Mucosa of rectum (tissue), 2 donors: ENCODE measurements around the gene PCDHGB6.
"Not testable (repeated sequence)": the region's sequence is repeated elsewhere in the genome, so short reads cannot be mapped to it uniquely, and the experiment has no call there.

Experiments
- H3K27ac ChIP-seq, 2 donors: one replicate each; pipeline ENCODE4 v1.7.0; 2013; ENCODE audit warnings: inconsistent platforms in 2 of 2, low read depth in 2 of 2, low read length in 2 of 2
- H3K27me3 ChIP-seq, 2 donors: one replicate each; pipeline ENCODE4 v1.7.0; 2013; ENCODE audit warnings: low read length in 2 of 2; ENCODE audit not compliant: control insufficient read depth in 2 of 2, insufficient read depth in 2 of 2
- H3K36me3 ChIP-seq, 2 donors: one replicate each; pipeline ENCODE4 v1.7.0; 2013; ENCODE audit warnings: low read length in 2 of 2; ENCODE audit not compliant: control insufficient read depth in 2 of 2, insufficient read depth in 2 of 2
- H3K4me1 ChIP-seq, 2 donors: one replicate each; pipeline ENCODE4 v1.7.0; 2013; ENCODE audit warnings: low read length in 2 of 2, mild to moderate bottlenecking in 1 of 2; ENCODE audit not compliant: control insufficient read depth in 2 of 2, insufficient read depth in 2 of 2
- H3K4me3 ChIP-seq, 2 donors: one replicate each; pipeline ENCODE4 v1.7.0; 2013; ENCODE audit warnings: low read length in 2 of 2
- H3K9ac ChIP-seq, 2 donors: one replicate each; pipeline ENCODE4 v1.7.0; 2013; ENCODE audit warnings: low read length in 2 of 2, low read depth in 1 of 2, mild to moderate bottlenecking in 1 of 2
- H3K9me3 ChIP-seq, 2 donors: one replicate each; pipeline ENCODE4 v1.7.0; 2013; ENCODE audit warnings: low read length in 2 of 2; ENCODE audit not compliant: control insufficient read depth in 2 of 2
- donor health status: healthy.
- donor health status: Normal muscosa, but diverticular disease.

PCDHGB6 gene

DNA sequence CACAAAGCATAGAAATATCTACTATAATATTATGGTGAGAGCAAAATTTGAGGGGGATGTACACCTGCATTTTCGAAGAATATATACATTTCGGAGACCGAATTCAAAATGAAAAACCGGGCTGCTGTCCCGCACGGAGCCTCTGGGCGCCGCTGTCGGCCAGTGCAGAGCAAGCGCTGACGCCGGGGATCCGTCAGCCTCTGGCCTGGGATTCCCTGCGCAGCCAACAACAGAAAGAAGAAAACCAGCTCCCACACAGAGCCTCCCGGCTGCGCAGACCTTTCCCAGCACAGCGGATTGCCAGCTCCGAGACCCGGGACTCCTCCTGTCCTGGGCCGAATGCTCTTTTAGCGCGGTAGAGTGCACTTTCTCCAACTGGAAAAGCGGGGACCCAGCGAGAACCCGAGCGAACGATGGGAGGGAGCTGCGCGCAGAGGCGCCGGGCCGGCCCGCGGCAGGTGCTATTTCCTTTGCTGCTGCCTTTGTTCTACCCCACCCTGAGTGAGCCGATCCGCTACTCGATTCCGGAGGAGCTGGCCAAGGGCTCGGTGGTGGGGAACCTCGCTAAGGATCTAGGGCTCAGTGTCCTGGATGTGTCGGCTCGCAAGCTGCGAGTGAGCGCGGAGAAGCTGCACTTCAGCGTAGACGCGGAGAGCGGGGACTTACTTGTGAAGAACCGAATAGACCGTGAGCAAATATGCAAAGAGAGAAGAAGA, at the start of gene PCDHGB6:
PCDHGB6 (plus strand) TSS at position 232 of the 716 bp plus-strand sequence; CDS start at position 414, 182 bp downstream.
- Histone ChIP-seq H3K4me3 (peak within 1 kb of the TSS; percentile 34 to 41), H3K9ac (peak within 1 kb of the TSS in 1 of 2 donors; percentile 24), H3K9me3 (peaks cover 24 to 26% of the 10 kb centered on the region in 2 donors)
- H3K27ac ChIP-seq, H3K36me3 ChIP-seq, H3K4me1 ChIP-seq, H3K27me3 ChIP-seq: not testable (repeated sequence)

DNA sequence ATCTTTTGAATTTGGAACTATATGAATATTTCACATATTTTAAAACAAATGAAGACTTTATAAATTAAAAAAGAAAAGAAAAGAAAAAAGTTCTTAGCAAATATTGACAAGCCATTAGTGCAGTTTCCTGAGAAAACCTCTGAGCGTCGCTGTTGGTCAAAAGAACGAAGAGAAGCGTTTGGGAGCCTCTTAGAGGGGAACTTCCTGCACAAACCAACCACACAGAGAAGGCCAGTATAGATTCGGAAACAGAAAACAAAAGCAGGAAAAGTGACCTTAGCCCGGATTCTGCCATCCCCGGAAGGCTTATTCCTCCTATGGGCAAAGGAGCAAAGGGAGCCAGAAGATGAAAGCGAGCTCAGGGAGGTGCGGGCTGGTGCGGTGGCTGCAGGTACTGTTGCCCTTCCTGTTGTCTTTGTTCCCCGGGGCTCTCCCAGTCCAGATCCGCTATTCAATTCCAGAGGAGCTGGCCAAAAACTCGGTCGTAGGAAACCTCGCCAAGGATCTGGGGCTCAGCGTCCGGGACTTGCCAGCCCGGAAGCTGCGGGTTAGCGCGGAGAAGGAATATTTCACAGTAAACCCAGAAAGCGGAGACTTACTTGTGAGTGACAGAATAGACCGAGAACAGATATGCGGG, 47.9 kb upstream of the PCDHGB6 start, which contains the start of gene PCDHGB2:
PCDHGB2 (plus strand) TSS at position 205 of the 637 bp plus-strand sequence; CDS start at position 347, 142 bp downstream.
- H3K27ac ChIP-seq, result no peak within 1 kb of the TSS
- peak within 1 kb of the TSS; percentile 34 to 69 for H3K4me3 ChIP-seq
- H3K27me3 ChIP-seq, result no peaks in the 10 kb centered on the region
- H3K9me3 ChIP-seq, result peaks cover 17 to 29% of the 10 kb centered on the region in 2 donors
- H3K4me1 ChIP-seq, result no peaks in the 10 kb centered on the region
- no peak within 1 kb of the TSS for H3K9ac ChIP-seq
- H3K36me3 ChIP-seq, result no peaks in the 10 kb centered on the region

- H3K4me3 ChIP-seq, result no peak overlapping the region
Observed at GRCh38 chr5:141360685-141361084, 47.1 kb upstream of the PCDHGB6 start.

DNA sequence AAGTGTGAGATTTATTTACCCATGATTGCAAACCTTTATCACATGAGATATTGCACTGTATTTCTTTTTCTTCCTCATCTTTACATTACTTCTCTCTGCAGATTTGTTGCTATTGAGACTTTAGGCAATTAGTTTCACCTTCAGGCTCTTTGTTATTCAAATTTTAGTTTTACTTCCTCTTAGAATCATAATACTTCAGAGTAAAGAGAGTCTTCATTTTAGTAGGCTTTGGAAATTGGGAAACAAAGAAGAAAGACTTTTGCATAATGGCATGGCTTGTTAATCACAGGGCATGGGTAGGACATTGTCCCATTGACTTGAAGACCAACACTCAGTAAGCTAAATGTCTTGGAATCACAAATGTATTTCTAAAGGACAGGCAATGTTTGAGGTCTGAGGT, 45.1 kb upstream of the PCDHGB6 start:
- Histone ChIP-seq H3K4me3 (no peak overlapping the region), H3K9ac (no peak overlapping the region), H3K27ac (no peak overlapping the region), H3K36me3 (no peaks in the 10 kb centered on the region), H3K9me3 (peaks cover 25 to 41% of the 10 kb centered on the region in 2 donors), H3K4me1 (no peaks in the 10 kb centered on the region), H3K27me3 (peaks cover 0 to 6% of the 10 kb centered on the region in 2 donors)

More at GRCh38 chr5:141360685-141361084, 47.1 kb upstream of the PCDHGB6 start:
- H3K27me3 ChIP-seq, result peaks cover 0 to 6% of the 10 kb centered on the region in 2 donors
- H3K4me1 ChIP-seq, result no peaks in the 10 kb centered on the region
- H3K9me3 ChIP-seq, result peaks cover 22 to 31% of the 10 kb centered on the region in 2 donors
- H3K27ac ChIP-seq, result no peak overlapping the region
- H3K9ac ChIP-seq, result no peak overlapping the region
- H3K36me3 ChIP-seq, result no peaks in the 10 kb centered on the region

DNA sequence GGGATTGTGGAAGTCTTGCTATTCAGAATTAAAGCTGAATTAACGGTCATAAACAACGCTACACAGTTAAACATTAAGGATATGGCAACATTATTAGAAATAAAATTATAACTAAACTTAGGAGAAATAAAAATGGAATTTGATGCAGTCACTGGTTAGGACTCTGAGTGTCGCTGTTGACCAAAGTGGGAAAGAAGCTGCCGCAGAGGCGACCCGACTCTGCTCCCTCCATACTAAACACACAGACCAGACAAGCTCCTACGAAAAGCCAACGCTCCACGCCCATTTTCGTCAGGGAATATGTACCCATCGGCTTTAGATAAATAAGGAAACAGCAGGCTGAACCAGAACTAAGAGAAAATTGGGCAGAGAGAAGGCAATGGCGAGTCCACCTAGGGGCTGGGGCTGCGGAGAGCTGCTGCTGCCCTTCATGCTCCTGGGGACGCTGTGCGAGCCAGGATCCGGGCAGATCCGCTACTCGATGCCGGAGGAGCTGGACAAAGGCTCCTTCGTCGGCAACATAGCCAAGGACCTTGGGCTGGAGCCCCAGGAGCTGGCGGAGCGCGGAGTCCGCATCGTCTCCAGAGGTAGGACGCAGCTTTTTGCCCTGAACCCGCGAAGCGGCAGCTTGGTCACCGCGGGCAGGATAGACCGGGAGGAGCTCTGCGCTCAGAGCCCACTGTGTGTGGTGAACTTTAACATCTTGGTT, 43.7 kb upstream of the PCDHGB6 start, which contains the start of gene PCDHGA5:
PCDHGA5 (plus strand) TSS at position 211 of the 709 bp plus-strand sequence; CDS start at position 380, 169 bp downstream.
- Histone ChIP-seq H3K4me3 (no peak within 1 kb of the TSS), H3K27me3 (peaks cover 0 to 6% of the 10 kb centered on the region in 2 donors), H3K27ac (no peak within 1 kb of the TSS), H3K9ac (no peak within 1 kb of the TSS), H3K9me3 (peaks cover 25 to 41% of the 10 kb centered on the region in 2 donors), H3K4me1 (no peaks in the 10 kb centered on the region), H3K36me3 (no peaks in the 10 kb centered on the region)

GRCh38 chr5:141366016-141366896, 41.6 kb upstream of the PCDHGB6 start:
- H3K27me3 ChIP-seq, result peaks cover 0 to 6% of the 10 kb centered on the region in 2 donors
- no peaks in the 10 kb centered on the region for H3K36me3 ChIP-seq
- no peak overlapping the region for H3K9ac ChIP-seq
- no peak overlapping the region for H3K27ac ChIP-seq
- H3K9me3 ChIP-seq, result peaks cover 29 to 45% of the 10 kb centered on the region in 2 donors
- no peak overlapping the region for H3K4me3 ChIP-seq
- H3K4me1 ChIP-seq, result no peaks in the 10 kb centered on the region

DNA sequence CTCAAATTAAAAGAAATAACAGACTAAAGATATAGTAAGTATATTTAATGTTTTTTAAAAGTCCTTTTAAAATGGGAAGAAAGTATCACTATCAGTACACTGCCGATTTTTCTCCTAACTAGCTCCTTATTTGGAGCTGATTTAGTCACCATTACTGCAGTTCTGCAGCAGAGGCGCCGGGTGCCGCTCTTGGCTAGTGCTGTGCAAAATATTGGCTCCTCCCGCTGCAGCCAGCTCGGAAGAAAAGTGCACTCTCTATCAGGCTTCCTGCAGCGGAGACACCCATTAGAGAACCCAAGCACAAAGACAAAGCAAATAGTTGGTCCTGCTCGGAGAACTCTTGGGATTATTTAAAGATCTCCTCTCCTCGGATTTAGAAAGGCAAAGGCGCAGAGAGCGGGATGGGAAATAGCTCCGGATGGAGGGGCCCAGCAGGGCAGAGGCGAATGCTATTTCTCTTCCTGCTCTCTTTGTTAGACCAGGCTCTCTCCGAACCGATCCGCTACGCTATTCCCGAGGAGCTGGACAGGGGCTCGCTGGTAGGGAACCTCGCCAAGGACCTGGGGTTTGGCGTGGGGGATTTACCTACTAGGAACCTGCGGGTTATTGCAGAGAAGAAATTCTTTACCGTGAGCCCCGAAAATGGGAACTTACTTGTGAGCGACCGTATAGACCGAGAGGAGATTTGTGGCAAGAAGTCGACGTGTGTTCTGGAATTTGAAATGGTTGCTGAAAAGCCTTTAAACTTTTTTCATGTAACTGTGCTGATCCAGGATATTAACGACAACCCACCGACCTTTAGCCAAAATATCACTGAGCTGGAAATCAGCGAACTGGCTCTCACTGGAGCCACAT, 37.6 kb upstream of the PCDHGB6 start, which contains the start of gene PCDHGB3:
PCDHGB3 (plus strand) TSS at position 249 of the 855 bp plus-strand sequence; CDS start at position 402, 153 bp downstream.
- Histone ChIP-seq H3K36me3 (no peaks in the 10 kb centered on the region), H3K4me1 (no peaks in the 10 kb centered on the region), H3K9ac (no peak within 1 kb of the TSS), H3K4me3 (peak within 1 kb of the TSS; percentile 46 to 58), H3K9me3 (peaks cover 39 to 43% of the 10 kb centered on the region in 2 donors), H3K27me3 (peaks cover 0 to 4% of the 10 kb centered on the region in 2 donors), H3K27ac (no peak within 1 kb of the TSS)

DNA sequence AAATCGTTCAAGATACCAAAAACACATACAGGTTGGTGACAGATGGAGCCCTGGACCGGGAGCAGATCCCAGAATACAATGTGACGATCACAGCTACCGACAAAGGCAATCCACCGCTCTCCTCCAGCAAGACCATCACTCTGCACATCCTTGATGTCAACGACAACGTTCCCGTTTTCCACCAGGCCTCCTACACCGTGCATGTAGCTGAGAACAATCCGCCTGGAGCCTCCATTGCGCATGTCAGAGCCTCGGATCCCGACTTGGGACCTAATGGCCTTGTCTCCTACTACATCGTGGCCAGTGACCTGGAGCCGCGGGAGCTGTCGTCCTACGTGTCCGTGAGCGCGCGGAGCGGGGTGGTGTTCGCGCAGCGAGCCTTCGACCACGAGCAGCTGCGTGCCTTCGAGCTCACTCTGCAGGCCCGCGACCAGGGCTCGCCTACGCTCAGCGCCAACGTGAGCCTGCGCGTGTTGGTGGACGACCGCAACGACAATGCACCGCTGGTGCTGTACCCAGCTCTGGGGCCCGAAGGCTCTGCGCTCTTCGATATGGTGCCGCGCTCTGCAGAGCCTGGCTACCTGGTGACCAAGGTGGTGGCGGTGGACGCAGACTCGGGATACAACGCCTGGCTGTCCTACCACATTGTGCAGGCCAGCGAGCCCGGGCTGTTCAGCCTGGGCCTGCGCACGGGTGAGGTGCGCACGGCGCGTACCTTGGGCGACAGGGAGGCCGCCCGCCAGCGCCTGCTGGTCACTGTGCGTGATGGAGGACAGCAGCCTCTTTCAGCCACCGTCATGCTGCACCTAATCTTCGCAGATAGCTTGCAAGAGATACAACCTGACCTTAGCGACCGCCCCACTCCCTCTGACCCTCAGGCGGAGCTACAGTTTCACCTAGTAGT, 36.0 kb upstream of the PCDHGB6 start:
- no peaks in the 10 kb centered on the region for H3K36me3 ChIP-seq
- peaks cover 34 to 37% of the 10 kb centered on the region in 2 donors for H3K9me3 ChIP-seq
- H3K9ac ChIP-seq, result no peak overlapping the region
- no peaks in the 10 kb centered on the region for H3K27me3 ChIP-seq
- H3K27ac ChIP-seq, result no peak overlapping the region
- peak overlapping the region; percentile 11 to 14 for H3K4me3 ChIP-seq
- H3K4me1 ChIP-seq, result no peaks in the 10 kb centered on the region
